Measurements from ENCODE around the gene GRB10. TPM values are rescaled to one million over a fixed set of nuclear protein-coding genes. Genes with fewer than 3 reads are reported as not detected.

GRB10 gene
- total and polyA plus RNA-seq, 2 experiments from 2014 or later, result 35.0 to 154 TPM

- TF ChIP-seq, protein P1, sequence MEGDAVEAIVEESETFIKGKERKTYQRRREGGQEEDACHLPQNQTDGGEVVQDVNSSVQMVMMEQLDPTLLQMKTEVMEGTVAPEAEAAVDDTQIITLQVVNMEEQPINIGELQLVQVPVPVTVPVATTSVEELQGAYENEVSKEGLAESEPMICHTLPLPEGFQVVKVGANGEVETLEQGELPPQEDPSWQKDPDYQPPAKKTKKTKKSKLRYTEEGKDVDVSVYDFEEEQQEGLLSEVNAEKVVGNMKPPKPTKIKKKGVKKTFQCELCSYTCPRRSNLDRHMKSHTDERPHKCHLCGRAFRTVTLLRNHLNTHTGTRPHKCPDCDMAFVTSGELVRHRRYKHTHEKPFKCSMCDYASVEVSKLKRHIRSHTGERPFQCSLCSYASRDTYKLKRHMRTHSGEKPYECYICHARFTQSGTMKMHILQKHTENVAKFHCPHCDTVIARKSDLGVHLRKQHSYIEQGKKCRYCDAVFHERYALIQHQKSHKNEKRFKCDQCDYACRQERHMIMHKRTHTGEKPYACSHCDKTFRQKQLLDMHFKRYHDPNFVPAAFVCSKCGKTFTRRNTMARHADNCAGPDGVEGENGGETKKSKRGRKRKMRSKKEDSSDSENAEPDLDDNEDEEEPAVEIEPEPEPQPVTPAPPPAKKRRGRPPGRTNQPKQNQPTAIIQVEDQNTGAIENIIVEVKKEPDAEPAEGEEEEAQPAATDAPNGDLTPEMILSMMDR (conservative IDR thresholded peaks at IDR 0.05; ENCODE audit: low read depth in 2 of 2), result no peak
- TF ChIP-seq JUNB (IDR thresholded peaks at IDR 0.05; ENCODE audit: unreplicated experiment) (no peak), EZH2phosphoT487 (IDR thresholded peaks at IDR 0.05; ENCODE audit: unreplicated experiment) (no peak)
These were observed 156.4 kb downstream of the GRB10 start (continued) for GRCh38 chr7:50626286-50626685.

DNA sequence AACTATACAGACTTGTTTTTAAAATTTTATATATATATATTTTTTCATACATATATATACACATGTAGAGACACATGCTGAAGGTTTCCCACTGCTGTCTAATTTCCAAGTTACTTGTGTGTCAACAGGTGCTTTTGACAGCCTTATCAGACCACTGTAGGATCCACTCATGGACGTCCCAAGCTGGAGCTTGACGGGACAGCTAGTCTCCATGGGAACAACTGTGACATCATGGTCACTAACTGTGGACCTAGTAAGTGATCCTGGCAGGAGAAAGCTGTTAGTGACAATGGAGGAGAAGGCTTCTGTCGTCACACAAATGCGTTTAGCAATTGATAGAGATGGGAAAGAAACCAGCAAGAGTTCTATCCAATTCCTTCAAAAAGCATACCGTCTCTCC lies 157.3 kb downstream of the GRB10 start:
- no peaks in the 10 kb centered on the region for H3F3A ChIP-seq (replicated peaks; ENCODE audit: low read depth)
- H3K27me3 ChIP-seq (ENCODE audit: insufficient read depth), result no peaks in the 10 kb centered on the region
- Mint-ChIP-seq H3K4me1 (peaks cover 32% of the 10 kb centered on the region), H3K9me3 (no peaks in the 10 kb centered on the region; the same call in 2 of the 3 replicates), H3K4me3 (no peak overlapping the region), H3K27me3 (ENCODE audit: insufficient read depth, low read depth, poor library complexity) (peaks cover 11% of the 10 kb centered on the region), H3K27ac (no peak overlapping the region), H3K36me3 (ENCODE audit: low read depth) (peaks cover 16% of the 10 kb centered on the region)
- no peaks in the 10 kb centered on the region for H3K36me3 ChIP-seq (ENCODE audit: insufficient read depth)
- ATAC-seq (no peak), DNase-seq (ENCODE audit: low spot score) (no peak)
- no peak for TF ChIP-seq CREB1 (CRISPR knock-in tag; IDR thresholded peaks at IDR 0.05; ENCODE audit: low read depth)
- no peak for TF ChIP-seq ZNF331 (CRISPR knock-in tag; IDR thresholded peaks at IDR 0.05; ENCODE audit: low read depth)
- no peak for TF ChIP-seq EZH2 (IDR thresholded peaks at IDR 0.05; ENCODE audit: low read depth, unreplicated experiment)
- TF ChIP-seq JUNB (IDR thresholded peaks at IDR 0.05; ENCODE audit: unreplicated experiment), result no peak
- TF ChIP-seq, protein P2, sequence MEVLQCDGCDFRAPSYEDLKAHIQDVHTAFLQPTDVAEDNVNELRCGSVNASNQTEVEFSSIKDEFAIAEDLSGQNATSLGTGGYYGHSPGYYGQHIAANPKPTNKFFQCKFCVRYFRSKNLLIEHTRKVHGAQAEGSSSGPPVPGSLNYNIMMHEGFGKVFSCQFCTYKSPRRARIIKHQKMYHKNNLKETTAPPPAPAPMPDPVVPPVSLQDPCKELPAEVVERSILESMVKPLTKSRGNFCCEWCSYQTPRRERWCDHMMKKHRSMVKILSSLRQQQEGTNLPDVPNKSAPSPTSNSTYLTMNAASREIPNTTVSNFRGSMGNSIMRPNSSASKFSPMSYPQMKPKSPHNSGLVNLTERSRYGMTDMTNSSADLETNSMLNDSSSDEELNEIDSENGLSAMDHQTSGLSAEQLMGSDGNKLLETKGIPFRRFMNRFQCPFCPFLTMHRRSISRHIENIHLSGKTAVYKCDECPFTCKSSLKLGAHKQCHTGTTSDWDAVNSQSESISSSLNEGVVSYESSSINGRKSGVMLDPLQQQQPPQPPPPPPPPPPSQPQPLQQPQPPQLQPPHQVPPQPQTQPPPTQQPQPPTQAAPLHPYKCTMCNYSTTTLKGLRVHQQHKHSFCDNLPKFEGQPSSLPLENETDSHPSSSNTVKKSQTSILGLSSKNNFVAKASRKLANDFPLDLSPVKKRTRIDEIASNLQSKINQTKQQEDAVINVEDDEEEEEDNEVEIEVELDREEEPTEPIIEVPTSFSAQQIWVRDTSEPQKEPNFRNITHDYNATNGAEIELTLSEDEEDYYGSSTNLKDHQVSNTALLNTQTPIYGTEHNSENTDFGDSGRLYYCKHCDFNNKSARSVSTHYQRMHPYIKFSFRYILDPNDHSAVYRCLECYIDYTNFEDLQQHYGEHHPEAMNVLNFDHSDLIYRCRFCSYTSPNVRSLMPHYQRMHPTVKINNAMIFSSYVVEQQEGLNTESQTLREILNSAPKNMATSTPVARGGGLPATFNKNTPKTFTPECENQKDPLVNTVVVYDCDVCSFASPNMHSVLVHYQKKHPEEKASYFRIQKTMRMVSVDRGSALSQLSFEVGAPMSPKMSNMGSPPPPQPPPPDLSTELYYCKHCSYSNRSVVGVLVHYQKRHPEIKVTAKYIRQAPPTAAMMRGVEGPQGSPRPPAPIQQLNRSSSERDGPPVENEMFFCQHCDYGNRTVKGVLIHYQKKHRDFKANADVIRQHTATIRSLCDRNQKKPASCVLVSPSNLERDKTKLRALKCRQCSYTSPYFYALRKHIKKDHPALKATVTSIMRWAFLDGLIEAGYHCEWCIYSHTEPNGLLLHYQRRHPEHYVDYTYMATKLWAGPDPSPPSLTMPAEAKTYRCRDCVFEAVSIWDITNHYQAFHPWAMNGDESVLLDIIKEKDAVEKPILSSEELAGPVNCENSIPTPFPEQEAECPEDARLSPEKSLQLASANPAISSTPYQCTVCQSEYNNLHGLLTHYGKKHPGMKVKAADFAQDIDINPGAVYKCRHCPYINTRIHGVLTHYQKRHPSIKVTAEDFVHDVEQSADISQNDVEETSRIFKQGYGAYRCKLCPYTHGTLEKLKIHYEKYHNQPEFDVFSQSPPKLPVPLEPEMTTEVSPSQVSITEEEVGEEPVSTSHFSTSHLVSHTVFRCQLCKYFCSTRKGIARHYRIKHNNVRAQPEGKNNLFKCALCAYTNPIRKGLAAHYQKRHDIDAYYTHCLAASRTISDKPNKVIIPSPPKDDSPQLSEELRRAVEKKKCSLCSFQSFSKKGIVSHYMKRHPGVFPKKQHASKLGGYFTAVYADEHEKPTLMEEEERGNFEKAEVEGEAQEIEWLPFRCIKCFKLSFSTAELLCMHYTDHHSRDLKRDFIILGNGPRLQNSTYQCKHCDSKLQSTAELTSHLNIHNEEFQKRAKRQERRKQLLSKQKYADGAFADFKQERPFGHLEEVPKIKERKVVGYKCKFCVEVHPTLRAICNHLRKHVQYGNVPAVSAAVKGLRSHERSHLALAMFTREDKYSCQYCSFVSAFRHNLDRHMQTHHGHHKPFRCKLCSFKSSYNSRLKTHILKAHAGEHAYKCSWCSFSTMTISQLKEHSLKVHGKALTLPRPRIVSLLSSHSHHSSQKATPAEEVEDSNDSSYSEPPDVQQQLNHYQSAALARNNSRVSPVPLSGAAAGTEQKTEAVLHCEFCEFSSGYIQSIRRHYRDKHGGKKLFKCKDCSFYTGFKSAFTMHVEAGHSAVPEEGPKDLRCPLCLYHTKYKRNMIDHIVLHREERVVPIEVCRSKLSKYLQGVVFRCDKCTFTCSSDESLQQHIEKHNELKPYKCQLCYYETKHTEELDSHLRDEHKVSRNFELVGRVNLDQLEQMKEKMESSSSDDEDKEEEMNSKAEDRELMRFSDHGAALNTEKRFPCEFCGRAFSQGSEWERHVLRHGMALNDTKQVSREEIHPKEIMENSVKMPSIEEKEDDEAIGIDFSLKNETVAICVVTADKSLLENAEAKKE (CRISPR knock-in tag; IDR thresholded peaks at IDR 0.05), result no peak
- TF ChIP-seq ZNF114 (CRISPR knock-in tag; IDR thresholded peaks at IDR 0.05), result no peak
- TF ChIP-seq, protein P1 (conservative IDR thresholded peaks at IDR 0.05; ENCODE audit: low read depth in 2 of 2), result no peak
- TF ChIP-seq NANOG (IDR thresholded peaks at IDR 0.05; ENCODE audit: borderline replicate concordance), result no peak
- TF ChIP-seq POLR2AphosphoS5 (IDR thresholded peaks at IDR 0.05; ENCODE audit: low read depth), result no peak
- no peak for TF ChIP-seq STAT1 (IDR thresholded peaks at IDR 0.05; ENCODE audit: unreplicated experiment)
- peaks cover 22% of the 10 kb centered on the region for H4K20me1 ChIP-seq (replicated peaks; ENCODE audit: insufficient read depth)
- H3K27ac ChIP-seq (ENCODE audit: low read depth), result no peak overlapping the region
- peaks cover 27% of the 10 kb centered on the region for H3K79me2 ChIP-seq (replicated peaks; ENCODE audit: insufficient read depth)
- no peaks in the 10 kb centered on the region for H3K9me2 ChIP-seq (ENCODE audit: insufficient read depth)
- no peak overlapping the region for H3K4me3 ChIP-seq
- peaks cover 7% of the 10 kb centered on the region for H3K4me1 ChIP-seq (ENCODE audit: insufficient read depth)
- H3K4me2 ChIP-seq, result no peak overlapping the region
- no peak overlapping the region for H2AFZ ChIP-seq

Measured in GM23338 (cell line).